Natural killer cell treated with Interleukin-12 subunit alpha and Interleukin-12 subunit beta and Interleukin-15 and Interleukin-18, amount 100 ng/mL, for 72 hours (primary cell): ENCODE data around the gene SESN2. TPM values are rescaled to one million over a fixed set of nuclear protein-coding genes. Genes with fewer than 3 reads are reported as not detected.

Experiments used
- ATAC-seq, 2 donors: fragments of 150-1000 bp; cut with Tn5 transposase in 1 of 2; sonication (Bioruptor Pico), chemical (Tn5 transposase) in 1 of 2; 2 replicates each; pipeline ENCODE4 v1.10.0; 2021
- DNase-seq: peaks from one replicate; pipeline ENCODE4 v3.0.0; 2022; ENCODE audit warnings: low spot score
- H3K27ac Mint-ChIP-seq, 2 donors: 1 replicate in 1 of 2; 2 replicates in 1 of 2; pipeline ENCODE4 v1.8.0; 2022; ENCODE audit warnings: mixed read lengths in 2 of 2, mild to moderate bottlenecking in 1 of 2, moderate library complexity in 1 of 2
- H3K27me3 Mint-ChIP-seq, 2 donors: 1 replicate in 1 of 2; 2 replicates in 1 of 2; pipeline ENCODE4 v1.8.0; 2022; ENCODE audit warnings: mixed read lengths in 2 of 2
- H3K36me3 Mint-ChIP-seq: one replicate; pipeline ENCODE4 v1.8.0; 2022; ENCODE audit warnings: mixed read lengths
- H3K4me1 Mint-ChIP-seq, 2 donors: 1 replicate in 1 of 2; 2 replicates in 1 of 2; pipeline ENCODE4 v1.8.0; 2022; ENCODE audit warnings: low read depth in 2 of 2, mixed read lengths in 2 of 2, mild to moderate bottlenecking in 1 of 2
- H3K4me3 Mint-ChIP-seq: one replicate; pipeline ENCODE4 v1.8.0; 2022; ENCODE audit warnings: mixed read lengths
- H3K9me3 Mint-ChIP-seq: 2 replicates; pipeline ENCODE4 v1.8.0; 2022; ENCODE audit warnings: mixed read lengths
- total RNA-seq, 2 donors: library from RNA; stranded (reverse); gene quantifications; one replicate each; pipeline ENCODE4 v1.2.3, GENCODE V29; 2022

The SESN2 gene
- total RNA-seq, 2 donors from 2014 or later: 26.4 to 36.1 TPM

DNA sequence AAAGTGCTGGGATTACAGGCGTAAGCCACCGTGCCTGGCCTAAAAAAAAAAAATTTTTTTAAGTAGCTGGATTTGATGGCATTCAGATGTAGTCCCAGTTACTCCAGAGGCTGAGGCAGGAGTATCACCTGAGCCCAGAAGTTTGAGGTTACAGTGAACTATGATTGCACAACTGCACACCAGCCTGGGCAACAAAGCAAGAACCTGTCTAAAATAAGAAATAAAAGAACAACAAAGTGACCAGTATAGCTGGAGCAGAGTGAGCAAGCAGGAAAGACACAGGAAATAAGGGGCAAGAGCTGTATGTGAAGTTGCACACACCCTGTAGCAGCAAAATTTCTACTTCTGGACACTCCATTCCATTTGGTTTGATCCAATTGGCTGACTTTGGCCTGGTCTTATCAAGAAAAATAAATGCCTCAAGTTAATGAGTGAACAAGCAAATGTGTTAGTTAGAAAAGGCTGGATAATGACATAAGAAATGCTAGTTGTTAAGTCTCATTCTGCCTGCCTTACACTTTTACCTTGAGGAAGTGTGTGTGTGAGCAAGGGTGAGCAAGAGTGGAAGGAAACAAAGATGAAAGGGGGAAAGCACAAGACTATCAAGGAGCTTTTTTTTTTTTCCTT, 15.5 kb upstream of the SESN2 start:
- no peaks in the 10 kb centered on the region for H3K27me3 Mint-ChIP-seq
- DNase-seq (no peak), ATAC-seq (no peak)
- H3K4me3 Mint-ChIP-seq: peak overlapping the region; percentile 53
- no peaks in the 10 kb centered on the region for H3K36me3 Mint-ChIP-seq
- H3K4me1 Mint-ChIP-seq: peaks cover 37 to 40% of the 10 kb centered on the region in 2 donors
- no peaks in the 10 kb centered on the region for H3K9me3 Mint-ChIP-seq
- H3K27ac Mint-ChIP-seq: peak overlapping the region; percentile 64 to 86

DNA sequence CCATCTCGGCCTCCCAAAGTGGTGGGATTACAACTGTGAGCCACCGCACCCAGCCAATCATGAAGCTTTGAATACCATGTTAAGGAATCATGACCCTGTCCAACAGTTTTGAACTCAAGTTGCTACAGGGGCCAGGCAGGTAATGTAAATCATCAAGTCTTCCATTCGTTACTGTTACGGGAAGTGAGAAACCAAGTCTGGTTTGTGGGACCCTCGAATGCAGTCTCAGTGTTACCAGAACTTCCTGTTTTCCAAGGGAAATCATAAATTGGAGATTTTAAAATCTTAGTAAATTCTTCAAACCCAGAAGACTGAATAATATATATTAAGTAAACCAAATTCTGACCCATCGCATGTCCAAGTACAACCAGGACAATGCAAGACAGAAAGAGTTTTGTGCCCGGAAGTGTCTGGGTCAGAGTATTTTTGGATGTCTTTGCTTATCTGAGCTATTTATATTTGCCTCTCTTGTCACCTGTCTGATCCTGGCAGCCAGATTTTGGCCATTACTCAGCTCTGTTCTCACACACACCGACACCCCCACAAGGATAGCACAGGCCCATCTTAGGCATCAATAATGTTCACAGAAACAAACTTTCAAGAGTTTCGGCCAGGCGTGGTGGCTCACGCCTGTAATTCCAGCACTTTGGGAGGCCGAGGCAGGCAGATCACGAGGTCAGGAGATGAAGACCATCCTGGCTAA, 14.6 kb upstream of the SESN2 start:
- no peak for DNase-seq
- Mint-ChIP-seq H3K36me3 (no peaks in the 10 kb centered on the region), H3K4me1 (peaks cover 45 to 49% of the 10 kb centered on the region in 2 donors), H3K27ac (peak overlapping the region; percentile 64 to 86), H3K27me3 (no peaks in the 10 kb centered on the region), H3K9me3 (no peaks in the 10 kb centered on the region), H3K4me3 (peak overlapping the region; percentile 62)
- ATAC-seq: no peak

DNA sequence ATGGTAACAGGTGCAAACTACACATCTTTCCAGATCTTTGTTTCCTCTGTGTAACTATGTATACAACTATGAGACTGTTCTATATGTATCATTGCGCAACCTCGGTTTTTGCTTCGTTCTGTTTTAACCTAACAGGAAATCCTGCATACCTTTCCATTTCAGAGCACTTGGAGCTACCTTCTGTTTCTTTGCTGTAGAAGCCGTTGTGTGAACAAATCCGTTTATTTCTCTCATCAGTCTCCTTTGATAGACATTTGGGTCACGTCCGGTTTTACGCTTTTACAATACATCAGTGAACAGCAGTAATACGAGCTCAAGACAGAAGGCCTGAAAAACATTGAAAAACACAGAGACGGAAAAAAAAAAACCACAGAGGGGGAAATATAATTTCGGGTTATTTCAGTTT, 12.9 kb upstream of the SESN2 start:
- ATAC-seq (peak; percentile 13 to 25), DNase-seq (peak; percentile 67)
- H3K36me3 Mint-ChIP-seq: no peaks in the 10 kb centered on the region
- H3K27me3 Mint-ChIP-seq: no peaks in the 10 kb centered on the region
- peak overlapping the region; percentile 90 to 94 for H3K27ac Mint-ChIP-seq
- peaks cover 49 to 54% of the 10 kb centered on the region in 2 donors for H3K4me1 Mint-ChIP-seq
- no peaks in the 10 kb centered on the region for H3K9me3 Mint-ChIP-seq
- peak overlapping the region; percentile 90 for H3K4me3 Mint-ChIP-seq

DNA sequence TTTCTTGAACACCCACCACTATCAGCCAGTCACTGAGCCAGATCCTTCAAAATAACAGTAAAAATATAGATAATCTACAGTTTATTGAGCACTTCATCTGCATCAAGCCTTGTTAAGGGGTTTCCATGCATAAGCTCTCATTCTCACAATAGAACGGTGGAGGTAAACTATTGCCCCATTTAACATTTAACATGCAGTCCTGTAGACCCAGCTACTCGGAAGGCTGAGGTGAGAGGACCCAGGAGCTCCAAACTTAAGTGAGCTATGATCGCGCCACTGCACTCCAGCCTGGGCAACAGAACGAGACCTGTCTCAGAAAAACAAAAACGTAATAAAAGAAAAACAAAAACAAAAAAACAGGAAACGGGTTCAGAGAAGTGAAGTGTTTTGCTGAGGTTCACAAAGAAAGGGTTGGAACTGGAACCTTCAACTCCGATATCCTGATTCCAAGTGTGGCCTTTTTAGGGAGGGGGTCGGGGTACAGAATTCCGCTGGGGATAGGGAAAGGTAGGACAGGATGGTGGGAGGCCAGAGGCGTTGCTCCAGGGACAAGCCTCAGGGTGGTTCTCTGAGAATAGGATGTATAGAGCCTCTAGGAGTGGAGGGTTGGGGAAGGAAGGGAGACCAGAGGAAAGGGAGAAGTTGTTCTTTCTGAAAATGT, 11.6 kb upstream of the SESN2 start:
- Mint-ChIP-seq H3K4me1 (peaks cover 49 to 54% of the 10 kb centered on the region in 2 donors), H3K27me3 (no peaks in the 10 kb centered on the region), H3K27ac (peak overlapping the region; percentile 90 to 94), H3K36me3 (no peaks in the 10 kb centered on the region), H3K4me3 (peak overlapping the region; percentile 90), H3K9me3 (no peaks in the 10 kb centered on the region)
- no peak for DNase-seq
- no peak for ATAC-seq

DNA sequence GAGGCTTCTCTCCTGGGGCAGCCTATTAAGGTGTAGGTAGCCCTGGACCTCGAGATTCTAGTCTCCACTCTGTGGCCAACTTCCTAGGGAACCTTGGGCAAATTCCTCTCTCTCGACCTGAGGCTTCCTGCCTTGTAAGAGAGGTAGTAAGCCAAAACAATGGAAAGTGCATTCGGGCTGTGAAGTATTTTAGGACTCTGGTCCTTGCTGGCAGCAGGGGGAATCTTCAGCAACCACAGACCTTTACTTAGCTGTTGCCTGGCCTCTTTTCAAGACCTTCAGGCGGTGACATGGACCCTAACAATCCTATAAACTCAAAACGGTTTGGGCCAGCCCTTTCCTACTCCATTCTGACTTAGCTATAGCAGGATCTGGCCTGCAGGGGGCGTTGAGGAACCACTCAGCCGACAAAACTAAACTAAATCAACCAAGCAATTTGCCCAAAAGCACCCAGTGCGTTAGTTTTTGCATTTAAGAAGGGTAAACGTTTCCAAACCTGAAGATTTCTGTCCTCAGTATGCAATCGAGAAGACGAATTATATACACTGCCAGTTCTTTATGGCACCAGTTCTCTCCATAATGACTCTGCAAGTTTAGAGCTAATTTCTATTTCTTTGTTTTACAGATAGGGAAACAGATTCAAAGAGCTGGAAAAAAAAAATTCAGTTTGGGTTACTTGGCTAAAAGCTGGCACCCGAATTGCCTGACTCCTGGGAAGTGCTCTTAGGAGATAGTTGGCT, 10.9 kb upstream of the SESN2 start:
- DNase-seq (peak; percentile 83), ATAC-seq (peak in 1 of 2 donors; percentile 28)
- Mint-ChIP-seq H3K27ac (peak overlapping the region; percentile 90 to 94), H3K9me3 (no peaks in the 10 kb centered on the region), H3K4me1 (peaks cover 46 to 54% of the 10 kb centered on the region in 2 donors), H3K36me3 (no peaks in the 10 kb centered on the region), H3K4me3 (peak overlapping the region; percentile 90), H3K27me3 (no peaks in the 10 kb centered on the region)

DNA sequence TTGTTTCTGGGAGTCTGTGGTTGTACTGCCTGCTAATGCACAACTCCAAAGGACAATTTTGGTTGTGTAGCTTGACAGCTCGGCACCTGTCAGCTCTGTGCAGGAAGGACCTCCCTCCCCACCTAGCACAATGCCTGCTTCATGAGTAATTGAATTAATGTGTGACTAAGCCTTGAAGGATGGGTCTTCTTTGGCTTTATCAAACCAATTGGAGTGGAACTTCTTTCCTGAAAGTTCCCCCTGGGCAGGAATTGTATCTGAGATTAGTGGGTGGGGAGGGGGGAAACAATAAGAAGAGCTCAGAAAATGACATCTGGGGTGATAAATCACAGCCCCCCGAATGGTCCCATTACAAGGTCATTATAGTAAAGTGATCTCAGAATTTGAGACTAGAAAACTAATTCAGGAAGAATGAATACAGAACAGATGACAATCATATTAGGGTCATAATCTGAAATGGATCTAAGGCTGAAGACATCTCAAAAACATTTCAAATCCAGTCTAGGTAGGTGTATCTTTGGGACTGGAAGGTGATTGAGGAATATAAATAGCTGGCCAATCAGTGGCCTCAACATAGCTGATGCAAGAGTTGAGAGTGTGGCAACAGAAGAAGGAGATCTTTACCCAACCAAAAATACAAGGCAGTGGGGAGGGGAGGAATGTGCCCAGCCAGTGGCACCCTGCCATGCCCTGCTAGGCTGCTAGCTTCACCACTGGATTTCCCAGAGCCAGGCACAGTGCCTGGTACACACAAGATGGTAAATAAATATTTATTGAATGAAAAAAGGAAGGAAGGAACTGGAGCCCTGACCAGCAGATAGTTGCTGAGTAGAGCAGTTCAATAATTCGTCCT, 10.1 kb upstream of the SESN2 start:
- no peaks in the 10 kb centered on the region for H3K27me3 Mint-ChIP-seq
- no peaks in the 10 kb centered on the region for H3K9me3 Mint-ChIP-seq
- DNase-seq: no peak
- no peak for ATAC-seq
- H3K4me3 Mint-ChIP-seq: peak overlapping the region; percentile 90
- H3K27ac Mint-ChIP-seq: peak overlapping the region; percentile 90 to 94
- H3K36me3 Mint-ChIP-seq: no peaks in the 10 kb centered on the region
- peaks cover 39 to 46% of the 10 kb centered on the region in 2 donors for H3K4me1 Mint-ChIP-seq

DNA sequence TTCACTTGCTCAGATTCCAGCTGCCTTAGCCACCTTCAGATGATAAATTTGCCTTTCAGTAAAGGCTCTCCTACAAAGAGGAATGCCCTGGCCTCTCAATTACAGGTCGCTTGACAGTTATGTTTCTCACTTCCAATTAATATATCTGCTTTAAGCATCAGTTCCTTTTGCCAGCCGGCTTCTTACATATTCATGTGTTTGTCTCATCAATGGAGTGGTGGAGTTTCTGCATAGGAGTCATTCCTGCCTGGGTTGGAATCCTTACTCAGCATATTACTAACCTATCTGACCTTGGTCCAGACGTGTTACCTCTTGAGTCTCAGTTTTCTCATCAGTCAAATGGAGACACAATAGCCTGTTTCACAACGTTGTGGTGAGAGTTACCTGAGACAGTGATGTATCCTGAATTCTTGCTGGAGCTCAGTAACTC, 9.4 kb upstream of the SESN2 start:
- peak overlapping the region; percentile 90 for H3K4me3 Mint-ChIP-seq
- H3K27me3 Mint-ChIP-seq: no peaks in the 10 kb centered on the region
- H3K9me3 Mint-ChIP-seq: no peaks in the 10 kb centered on the region
- no peak for DNase-seq
- peaks cover 35 to 42% of the 10 kb centered on the region in 2 donors for H3K4me1 Mint-ChIP-seq
- ATAC-seq: no peak
- peak overlapping the region; percentile 90 to 94 for H3K27ac Mint-ChIP-seq
- H3K36me3 Mint-ChIP-seq: no peaks in the 10 kb centered on the region

DNA sequence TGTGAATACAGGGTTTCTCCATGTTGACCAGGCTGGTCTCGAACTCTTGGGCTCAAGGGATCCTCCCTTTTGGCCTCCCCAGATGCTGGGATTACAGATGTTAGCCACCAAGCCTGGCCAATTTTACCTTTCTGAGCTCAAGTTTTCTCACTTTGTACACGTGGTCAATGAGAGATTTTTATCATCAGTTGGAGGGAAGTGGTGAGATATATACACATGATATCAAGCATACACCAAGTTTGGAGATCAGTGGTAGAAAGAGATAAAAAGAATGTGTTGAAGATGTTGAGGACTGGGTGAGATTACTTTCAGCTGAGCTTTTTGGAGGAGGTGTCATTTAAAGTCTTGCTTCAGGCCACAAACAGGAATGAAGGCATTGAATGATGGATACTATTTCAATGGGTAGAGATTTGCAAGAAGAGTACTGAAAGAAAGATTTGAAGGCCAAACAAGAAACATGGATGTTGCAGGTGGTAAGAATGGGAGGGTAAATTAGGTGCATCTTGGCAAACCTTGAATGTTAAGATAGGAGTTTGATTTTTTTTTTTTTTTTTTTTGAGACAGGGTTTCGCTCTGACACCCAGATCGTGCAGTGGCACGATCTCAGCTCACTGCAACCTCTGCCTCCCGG, 3.0 kb upstream of the SESN2 start:
- peak overlapping the region; percentile 38 to 54 for H3K27ac Mint-ChIP-seq
- DNase-seq: no peak
- H3K36me3 Mint-ChIP-seq: no peaks in the 10 kb centered on the region
- H3K4me1 Mint-ChIP-seq: peaks cover 28 to 29% of the 10 kb centered on the region in 2 donors
- no peaks in the 10 kb centered on the region for H3K27me3 Mint-ChIP-seq
- H3K4me3 Mint-ChIP-seq: peak overlapping the region; percentile 64
- no peak for ATAC-seq
- no peaks in the 10 kb centered on the region for H3K9me3 Mint-ChIP-seq

DNA sequence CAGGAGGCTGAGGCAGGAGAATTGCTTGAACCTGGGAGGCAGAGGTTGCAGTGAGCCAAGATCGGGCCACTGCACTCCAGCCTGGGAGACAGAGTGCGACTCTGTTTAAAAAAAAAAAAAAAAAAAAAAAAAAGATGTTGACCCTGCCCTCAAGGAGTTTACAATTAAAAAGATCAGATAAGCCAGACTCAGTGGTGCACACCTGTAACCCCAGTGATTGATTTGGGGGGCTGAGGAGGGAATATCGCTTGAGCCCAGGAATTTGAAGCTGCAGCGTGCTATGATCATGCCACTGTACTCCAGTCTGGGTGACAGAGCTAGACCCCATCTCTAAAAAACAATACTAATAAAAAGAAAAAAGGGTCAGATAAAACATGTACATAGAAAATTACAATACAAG, 1.6 kb upstream of the SESN2 start:
- Mint-ChIP-seq H3K36me3 (no peaks in the 10 kb centered on the region), H3K27me3 (no peaks in the 10 kb centered on the region), H3K9me3 (no peaks in the 10 kb centered on the region), H3K4me3 (peak overlapping the region; percentile 79), H3K27ac (peak overlapping the region; percentile 89 to 97), H3K4me1 (peaks cover 30 to 31% of the 10 kb centered on the region in 2 donors)
- no peak for ATAC-seq
- DNase-seq: no peak

DNA sequence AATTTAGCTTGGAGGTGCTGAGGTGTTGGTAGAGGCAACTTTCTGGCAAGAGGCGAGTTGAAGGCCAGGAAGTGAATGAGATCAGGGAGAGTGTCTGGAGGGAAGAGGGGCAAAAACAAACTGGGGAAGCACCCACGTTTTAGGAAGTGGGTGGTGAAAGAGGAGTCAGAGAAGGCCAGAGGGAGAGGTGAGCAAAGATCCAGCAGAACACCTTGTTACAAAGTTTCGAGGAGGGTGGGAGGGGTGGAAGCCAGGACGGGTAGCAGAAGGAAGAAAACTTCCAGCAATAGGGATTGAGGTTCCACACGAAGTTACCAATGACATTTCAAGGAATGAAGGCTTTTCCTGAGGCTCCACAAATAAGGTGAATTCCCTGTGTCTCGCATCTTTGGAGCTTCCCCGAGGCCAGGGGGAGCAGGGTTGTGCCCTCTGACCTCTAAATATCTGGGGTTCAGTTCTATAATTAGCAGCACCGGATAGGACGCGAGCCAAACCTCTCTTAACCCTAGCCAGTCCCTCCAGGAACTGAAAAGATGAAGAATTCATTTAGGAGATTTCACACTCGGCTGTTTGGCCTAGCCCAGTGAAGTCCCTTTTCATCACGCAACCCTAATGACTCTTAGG, 578 bp upstream of the SESN2 start:
- no peak for ATAC-seq
- H3K27me3 Mint-ChIP-seq: no peaks in the 10 kb centered on the region
- H3K4me1 Mint-ChIP-seq: peaks cover 31 to 34% of the 10 kb centered on the region in 2 donors
- DNase-seq: no peak
- peak overlapping the region; percentile 89 to 97 for H3K27ac Mint-ChIP-seq
- H3K4me3 Mint-ChIP-seq: peak overlapping the region; percentile 79
- no peaks in the 10 kb centered on the region for H3K36me3 Mint-ChIP-seq
- H3K9me3 Mint-ChIP-seq: no peaks in the 10 kb centered on the region

DNA sequence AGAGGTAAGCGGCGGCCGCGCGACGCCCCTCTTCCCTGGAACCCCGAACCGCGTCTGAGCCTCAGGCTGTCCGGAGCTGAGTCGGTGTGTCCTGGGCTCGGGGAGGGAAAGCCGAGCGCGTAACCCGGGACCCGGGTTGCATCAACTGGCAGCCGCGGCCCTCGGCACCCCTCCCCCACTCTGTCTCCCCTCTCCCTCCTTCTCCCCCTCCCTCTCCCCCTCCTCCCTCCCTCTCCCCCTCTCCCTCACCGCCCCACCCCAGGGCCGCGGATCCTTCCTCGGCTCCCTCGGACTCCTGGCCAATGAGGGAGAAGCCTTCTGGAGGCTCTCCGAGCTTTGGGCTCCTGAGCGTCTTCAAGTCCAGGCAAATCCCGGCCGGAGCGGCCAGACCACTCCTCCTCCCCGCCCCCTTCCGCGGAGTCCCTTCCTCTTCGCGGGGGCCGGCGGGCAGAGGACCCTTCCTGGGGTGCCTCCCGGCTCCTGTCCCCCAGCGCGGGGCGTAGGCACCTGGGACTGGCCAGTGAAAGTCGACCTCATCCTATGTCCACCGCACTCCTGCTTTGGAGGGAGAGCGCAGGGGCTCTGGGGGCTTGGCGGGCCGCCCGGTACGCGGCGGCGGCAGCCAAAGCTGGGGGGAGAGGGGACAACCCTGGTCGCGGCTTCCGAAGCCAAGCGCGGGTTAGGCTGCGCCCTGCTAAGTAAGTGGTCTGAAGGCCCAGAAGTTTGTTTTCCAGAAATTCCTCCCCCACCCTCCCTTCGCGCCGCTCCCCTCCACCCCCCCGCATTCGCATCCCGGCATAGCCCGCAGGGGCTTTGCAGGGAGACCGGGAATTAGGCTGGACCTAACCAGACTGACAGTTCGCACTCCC, 850 bp downstream of the SESN2 start:
- ATAC-seq: no peak
- Mint-ChIP-seq H3K4me3 (peak overlapping the region; percentile 79), H3K4me1 (peaks cover 31 to 34% of the 10 kb centered on the region in 2 donors), H3K9me3 (no peaks in the 10 kb centered on the region), H3K27ac (peak overlapping the region; percentile 26 to 89), H3K27me3 (no peaks in the 10 kb centered on the region), H3K36me3 (no peaks in the 10 kb centered on the region)
- DNase-seq: no peak
